ENCODE data around the gene XYLT1.

The XYLT1 gene

DNA sequence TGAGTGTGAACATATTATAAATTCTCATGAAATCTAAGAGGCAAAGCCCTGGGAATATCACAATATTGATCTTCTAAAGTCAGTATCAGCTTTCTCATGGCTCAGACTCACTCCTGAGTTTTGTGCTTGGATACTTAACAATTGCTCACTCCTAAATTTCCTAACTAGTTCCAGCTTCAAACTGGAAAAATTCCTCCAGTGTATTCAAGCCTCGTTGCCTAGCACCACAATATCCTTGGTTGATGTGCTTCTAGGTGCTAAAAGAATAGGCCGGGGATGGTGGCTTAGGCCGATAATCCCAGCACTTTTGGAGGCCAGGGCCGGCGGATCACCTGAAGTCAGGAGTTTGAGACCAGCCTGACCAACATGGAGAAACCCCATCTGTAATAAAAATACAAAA, 62.5 kb downstream of the XYLT1 start:
- Histone ChIP-seq H3K36me3 (ENCODE audit: control insufficient read depth in 2 of 2, insufficient read depth in 1 of 2, low read length in 2 of 2) (no peaks in the 10 kb centered on the region), H3K4me3 (ENCODE audit: low read depth, low read length) (no peak overlapping the region), H3K9me3 (ENCODE audit: control insufficient read depth, insufficient read depth, low read depth, low read length) (no peaks in the 10 kb centered on the region), H3K27ac (ENCODE audit: extremely low read depth, low read depth, low read length) (no peak overlapping the region), H3K4me1 (ENCODE audit: control insufficient read depth, insufficient read depth, low read length) (no peaks in the 10 kb centered on the region)
- ChIA-PET POLR2A (no interaction called here), CTCF (interaction anchor here (0.6 kb wide), 1 partner anchor 478 kb away, joined by 3 read pairs; no protein-coding TSS in a partner anchor)
- no peak for TF ChIP-seq ZIC2 (tag by site-specific recombination; IDR thresholded peaks at IDR 0.05)
- no peak for TF ChIP-seq ZNF184 (tag by site-specific recombination; IDR thresholded peaks at IDR 0.05)
- TF ChIP-seq, protein P1, sequence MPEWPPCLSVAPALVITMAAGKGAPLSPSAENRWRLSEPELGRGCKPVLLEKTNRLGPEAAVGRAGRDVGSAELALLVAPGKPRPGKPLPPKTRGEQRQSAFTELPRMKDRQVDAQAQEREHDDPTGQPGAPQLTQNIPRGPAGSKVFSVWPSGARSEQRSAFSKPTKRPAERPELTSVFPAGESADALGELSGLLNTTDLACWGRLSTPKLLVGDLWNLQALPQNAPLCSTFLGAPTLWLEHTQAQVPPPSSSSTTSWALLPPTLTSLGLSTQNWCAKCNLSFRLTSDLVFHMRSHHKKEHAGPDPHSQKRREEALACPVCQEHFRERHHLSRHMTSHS (tag by site-specific recombination; IDR thresholded peaks at IDR 0.05): no peak
- TF ChIP-seq, protein P2, sequence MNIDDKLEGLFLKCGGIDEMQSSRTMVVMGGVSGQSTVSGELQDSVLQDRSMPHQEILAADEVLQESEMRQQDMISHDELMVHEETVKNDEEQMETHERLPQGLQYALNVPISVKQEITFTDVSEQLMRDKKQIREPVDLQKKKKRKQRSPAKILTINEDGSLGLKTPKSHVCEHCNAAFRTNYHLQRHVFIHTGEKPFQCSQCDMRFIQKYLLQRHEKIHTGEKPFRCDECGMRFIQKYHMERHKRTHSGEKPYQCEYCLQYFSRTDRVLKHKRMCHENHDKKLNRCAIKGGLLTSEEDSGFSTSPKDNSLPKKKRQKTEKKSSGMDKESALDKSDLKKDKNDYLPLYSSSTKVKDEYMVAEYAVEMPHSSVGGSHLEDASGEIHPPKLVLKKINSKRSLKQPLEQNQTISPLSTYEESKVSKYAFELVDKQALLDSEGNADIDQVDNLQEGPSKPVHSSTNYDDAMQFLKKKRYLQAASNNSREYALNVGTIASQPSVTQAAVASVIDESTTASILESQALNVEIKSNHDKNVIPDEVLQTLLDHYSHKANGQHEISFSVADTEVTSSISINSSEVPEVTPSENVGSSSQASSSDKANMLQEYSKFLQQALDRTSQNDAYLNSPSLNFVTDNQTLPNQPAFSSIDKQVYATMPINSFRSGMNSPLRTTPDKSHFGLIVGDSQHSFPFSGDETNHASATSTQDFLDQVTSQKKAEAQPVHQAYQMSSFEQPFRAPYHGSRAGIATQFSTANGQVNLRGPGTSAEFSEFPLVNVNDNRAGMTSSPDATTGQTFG (tag by site-specific recombination; IDR thresholded peaks at IDR 0.05; ENCODE audit: borderline replicate concordance): no peak
- TF ChIP-seq ZNF560 (tag by site-specific recombination; IDR thresholded peaks at IDR 0.05; ENCODE audit: borderline replicate concordance): no peak
- TF ChIP-seq SP7 (tag by site-specific recombination; IDR thresholded peaks at IDR 0.05): no peak
- TF ChIP-seq GLIS2 (tag by site-specific recombination; IDR thresholded peaks at IDR 0.05): no peak
- no peak for TF ChIP-seq YY2 (tag by site-specific recombination; IDR thresholded peaks at IDR 0.05)

DNA sequence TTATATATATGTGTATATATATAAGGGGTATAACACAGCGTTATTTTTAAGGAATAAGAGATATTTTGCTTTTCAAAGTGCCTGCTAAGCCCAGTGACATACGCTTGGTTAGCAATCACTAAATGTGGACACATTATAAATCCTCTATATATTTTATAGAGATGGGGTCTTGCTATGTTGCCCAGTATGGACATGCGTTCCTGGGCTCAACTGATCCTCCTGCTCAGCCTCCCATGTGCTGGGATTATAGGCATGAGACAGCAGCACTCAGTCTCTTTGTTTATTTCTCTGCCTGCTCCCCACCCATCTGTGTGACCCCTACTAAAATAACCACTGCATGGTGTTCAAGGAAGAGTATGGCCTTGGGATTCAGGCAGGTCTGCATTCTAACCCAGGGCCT, 63.4 kb downstream of the XYLT1 start:
- POLR2A ChIA-PET: no interaction called here
- TF ChIP-seq ZNF423 (tag by site-specific recombination; IDR thresholded peaks at IDR 0.05): no peak
- TF ChIP-seq ZNF660 (tag by site-specific recombination; IDR thresholded peaks at IDR 0.05): no peak
- TF ChIP-seq SCRT2 (tag by site-specific recombination; IDR thresholded peaks at IDR 0.05): no peak
- no peak for TF ChIP-seq ZNF510 (tag by site-specific recombination; IDR thresholded peaks at IDR 0.05; ENCODE audit: insufficient replicate concordance)
- no peak for TF ChIP-seq ZNF335 (tag by site-specific recombination; conservative IDR thresholded peaks at IDR 0.05)
- TF ChIP-seq, protein P3, sequence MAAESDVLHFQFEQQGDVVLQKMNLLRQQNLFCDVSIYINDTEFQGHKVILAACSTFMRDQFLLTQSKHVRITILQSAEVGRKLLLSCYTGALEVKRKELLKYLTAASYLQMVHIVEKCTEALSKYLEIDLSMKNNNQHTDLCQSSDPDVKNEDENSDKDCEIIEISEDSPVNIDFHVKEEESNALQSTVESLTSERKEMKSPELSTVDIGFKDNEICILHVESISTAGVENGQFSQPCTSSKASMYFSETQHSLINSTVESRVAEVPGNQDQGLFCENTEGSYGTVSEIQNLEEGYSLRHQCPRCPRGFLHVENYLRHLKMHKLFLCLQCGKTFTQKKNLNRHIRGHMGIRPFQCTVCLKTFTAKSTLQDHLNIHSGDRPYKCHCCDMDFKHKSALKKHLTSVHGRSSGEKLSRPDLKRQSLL (tag by site-specific recombination; IDR thresholded peaks at IDR 0.05): no peak
- TF ChIP-seq ZNF560 (tag by site-specific recombination; IDR thresholded peaks at IDR 0.05; ENCODE audit: borderline replicate concordance): no peak
- TF ChIP-seq TCF7L2 (IDR thresholded peaks at IDR 0.05; ENCODE audit: borderline replicate concordance, low read depth, low read length): no peak
- TF ChIP-seq, protein P4, sequence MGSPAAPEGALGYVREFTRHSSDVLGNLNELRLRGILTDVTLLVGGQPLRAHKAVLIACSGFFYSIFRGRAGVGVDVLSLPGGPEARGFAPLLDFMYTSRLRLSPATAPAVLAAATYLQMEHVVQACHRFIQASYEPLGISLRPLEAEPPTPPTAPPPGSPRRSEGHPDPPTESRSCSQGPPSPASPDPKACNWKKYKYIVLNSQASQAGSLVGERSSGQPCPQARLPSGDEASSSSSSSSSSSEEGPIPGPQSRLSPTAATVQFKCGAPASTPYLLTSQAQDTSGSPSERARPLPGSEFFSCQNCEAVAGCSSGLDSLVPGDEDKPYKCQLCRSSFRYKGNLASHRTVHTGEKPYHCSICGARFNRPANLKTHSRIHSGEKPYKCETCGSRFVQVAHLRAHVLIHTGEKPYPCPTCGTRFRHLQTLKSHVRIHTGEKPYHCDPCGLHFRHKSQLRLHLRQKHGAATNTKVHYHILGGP (tag by site-specific recombination; IDR thresholded peaks at IDR 0.05): no peak
- no peak for TF ChIP-seq WT1 (tag by site-specific recombination; IDR thresholded peaks at IDR 0.05)
- no peak for TF ChIP-seq ZNF394 (tag by site-specific recombination; IDR thresholded peaks at IDR 0.05; ENCODE audit: borderline replicate concordance)
- TF ChIP-seq PRDM1 (tag by site-specific recombination; IDR thresholded peaks at IDR 0.05): no peak
- no peak for TF ChIP-seq BCL11A (tag by site-specific recombination; IDR thresholded peaks at IDR 0.05; ENCODE audit: low read depth)
- TF ChIP-seq ZNF292 (tag by site-specific recombination; IDR thresholded peaks at IDR 0.05; ENCODE audit: borderline replicate concordance, low read depth): no peak
- no peak for TF ChIP-seq ZNF19 (tag by site-specific recombination; IDR thresholded peaks at IDR 0.05; ENCODE audit: low read depth)
- no peak for TF ChIP-seq ZNF549 (tag by site-specific recombination; IDR thresholded peaks at IDR 0.05)
- no peak for TF ChIP-seq ZNF23 (tag by site-specific recombination; IDR thresholded peaks at IDR 0.05; ENCODE audit: borderline replicate concordance)
- no peak for TF ChIP-seq ZSCAN30 (tag by site-specific recombination; IDR thresholded peaks at IDR 0.05)
- TF ChIP-seq, protein P5, sequence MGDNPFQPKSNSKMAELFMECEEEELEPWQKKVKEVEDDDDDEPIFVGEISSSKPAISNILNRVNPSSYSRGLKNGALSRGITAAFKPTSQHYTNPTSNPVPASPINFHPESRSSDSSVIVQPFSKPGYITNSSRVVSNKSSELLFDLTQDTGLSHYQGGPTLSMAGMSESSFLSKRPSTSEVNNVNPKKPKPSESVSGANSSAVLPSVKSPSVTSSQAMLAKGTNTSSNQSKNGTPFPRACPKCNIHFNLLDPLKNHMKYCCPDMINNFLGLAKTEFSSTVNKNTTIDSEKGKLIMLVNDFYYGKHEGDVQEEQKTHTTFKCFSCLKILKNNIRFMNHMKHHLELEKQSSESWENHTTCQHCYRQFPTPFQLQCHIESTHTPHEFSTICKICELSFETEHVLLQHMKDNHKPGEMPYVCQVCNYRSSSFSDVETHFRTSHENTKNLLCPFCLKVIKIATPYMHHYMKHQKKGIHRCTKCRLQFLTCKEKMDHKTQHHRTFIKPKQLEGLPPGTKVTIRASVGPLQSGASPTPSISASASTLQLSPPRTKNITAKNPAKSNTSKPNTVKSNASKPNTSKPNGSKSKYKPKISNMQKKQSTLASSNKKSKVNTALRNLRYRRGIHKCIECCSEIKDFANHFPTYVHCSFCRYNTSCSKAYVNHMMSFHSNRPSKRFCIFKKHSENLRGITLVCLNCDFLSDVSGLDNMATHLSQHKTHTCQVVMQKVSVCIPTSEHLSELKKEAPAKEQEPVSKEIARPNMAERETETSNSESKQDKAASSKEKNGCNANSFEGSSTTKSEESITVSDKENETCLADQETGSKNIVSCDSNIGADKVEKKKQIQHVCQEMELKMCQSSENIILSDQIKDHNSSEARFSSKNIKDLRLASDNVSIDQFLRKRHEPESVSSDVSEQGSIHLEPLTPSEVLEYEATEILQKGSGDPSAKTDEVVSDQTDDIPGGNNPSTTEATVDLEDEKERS (tag by site-specific recombination; IDR thresholded peaks at IDR 0.05): no peak
- CTCF ChIA-PET: no interaction called here

More for the DNA sequence above, 63.4 kb downstream of the XYLT1 start:
- H3K27ac ChIP-seq (ENCODE audit: extremely low read depth, low read depth, low read length): no peak overlapping the region
- H3K9me3 ChIP-seq (ENCODE audit: control insufficient read depth, insufficient read depth, low read depth, low read length): no peaks in the 10 kb centered on the region
- no peak overlapping the region for H3K4me3 ChIP-seq (ENCODE audit: low read depth, low read length)
- H3K36me3 ChIP-seq (ENCODE audit: control insufficient read depth in 2 of 2, insufficient read depth in 1 of 2, low read length in 2 of 2): no peaks in the 10 kb centered on the region
- H3K4me1 ChIP-seq (ENCODE audit: control insufficient read depth, insufficient read depth, low read length): no peaks in the 10 kb centered on the region

All from HEK293 (cell line).